ENCODE results near the gene POLR2J.

POLR2J gene

GRCh38 chr7:102439963-102440795, 38.5 kb downstream of the POLR2J start:
- Histone ChIP-seq H3K4me3 (ENCODE audit: severe bottlenecking) (no peak overlapping the region), H3K4me1 (ENCODE audit: insufficient read depth, poor library complexity, severe bottlenecking) (peaks cover 9% of the 10 kb centered on the region)
- ATAC-seq (ENCODE audit: low read depth): peak; percentile 94

GRCh38 chr7:102436118-102436517, 42.6 kb downstream of the POLR2J start:
- no peak for TF ChIP-seq CTCF (IDR thresholded peaks at IDR 0.05; ENCODE audit: poor library complexity, severe bottlenecking)
- Histone ChIP-seq H3K9me3 (ENCODE audit: severe bottlenecking) (no peaks in the 10 kb centered on the region), H3K36me3 (ENCODE audit: low read depth) (peaks cover 3% of the 10 kb centered on the region; the same call in 1 of the 2 replicates), H3K4me3 (ENCODE audit: severe bottlenecking) (no peak overlapping the region), H3K4me1 (ENCODE audit: insufficient read depth, poor library complexity, severe bottlenecking) (peaks cover 11% of the 10 kb centered on the region), H3K27me3 (ENCODE audit: insufficient read depth, poor library complexity, severe bottlenecking) (no peaks in the 10 kb centered on the region), H3K27ac (ENCODE audit: poor library complexity, severe bottlenecking) (no peak overlapping the region)
- no peak for ATAC-seq (ENCODE audit: low read depth)
- no peak for DNase-seq (ENCODE audit: low spot score)

More at GRCh38 chr7:102439963-102440795, 38.5 kb downstream of the POLR2J start:
- Histone ChIP-seq H3K27me3 (ENCODE audit: insufficient read depth, poor library complexity, severe bottlenecking) (no peaks in the 10 kb centered on the region), H3K9me3 (ENCODE audit: severe bottlenecking) (no peaks in the 10 kb centered on the region), H3K36me3 (ENCODE audit: low read depth) (peaks cover 3% of the 10 kb centered on the region; the same call in 1 of the 2 replicates), H3K27ac (ENCODE audit: poor library complexity, severe bottlenecking) (peak overlapping the region; percentile 21)
- TF ChIP-seq CTCF (IDR thresholded peaks at IDR 0.05; ENCODE audit: poor library complexity, severe bottlenecking): no peak
- DNase-seq (ENCODE audit: low spot score): no peak

GRCh38 chr7:102434039-102434486, 44.7 kb downstream of the POLR2J start:
- ATAC-seq (ENCODE audit: low read depth): 0 out of 3 replicates have a peak, but pooled peaks have one; percentile 5
- peaks cover 9% of the 10 kb centered on the region for H3K4me1 ChIP-seq (ENCODE audit: insufficient read depth, poor library complexity, severe bottlenecking)
- no peaks in the 10 kb centered on the region for H3K9me3 ChIP-seq (ENCODE audit: severe bottlenecking)
- no peaks in the 10 kb centered on the region; the same call in 1 of the 2 replicates for H3K36me3 ChIP-seq (ENCODE audit: low read depth)
- H3K27ac ChIP-seq (ENCODE audit: poor library complexity, severe bottlenecking): peak overlapping the region; percentile 17
- H3K4me3 ChIP-seq (ENCODE audit: severe bottlenecking): peak overlapping the region; percentile 91
- H3K27me3 ChIP-seq (ENCODE audit: insufficient read depth, poor library complexity, severe bottlenecking): no peaks in the 10 kb centered on the region
- DNase-seq (ENCODE audit: low spot score): no peak
- no peak for TF ChIP-seq CTCF (IDR thresholded peaks at IDR 0.05; ENCODE audit: poor library complexity, severe bottlenecking)

- Histone ChIP-seq H3K4me1 (ENCODE audit: insufficient read depth, poor library complexity, severe bottlenecking) (peaks cover 9% of the 10 kb centered on the region), H3K36me3 (ENCODE audit: low read depth) (no peaks in the 10 kb centered on the region), H3K9me3 (ENCODE audit: severe bottlenecking) (no peaks in the 10 kb centered on the region), H3K27ac (ENCODE audit: poor library complexity, severe bottlenecking) (peak within 1 kb of the TSS; percentile 17), H3K4me3 (ENCODE audit: severe bottlenecking) (peak within 1 kb of the TSS; percentile 91), H3K27me3 (ENCODE audit: insufficient read depth, poor library complexity, severe bottlenecking) (no peaks in the 10 kb centered on the region)
- TF ChIP-seq CTCF (IDR thresholded peaks at IDR 0.05; ENCODE audit: poor library complexity, severe bottlenecking): no peak
- DNase-seq (ENCODE audit: low spot score) (no peak), ATAC-seq (ENCODE audit: low read depth) (peak; percentile 50)
Measured at GRCh38 chr7:102433219-102434038, 45.3 kb downstream of the POLR2J start, which contains the start of gene ORAI2. Gene ORAI2 (plus strand): TSS chr7:102433575. CDS start chr7:102438957, 5,382 bp downstream.

Measured in RWPE2 (cell line).